Stimulated activated CD4-positive, alpha-beta T cell treated with anti-CD3 and anti-CD28 coated beads, Interleukin-4, amount 100 ng/mL, for 1 hour (primary cell): ENCODE measurements around the gene RBPJL.
A peak's percentile ranks its signal among the peaks of the same experiment; 100 is the strongest.

Source experiments
- DNase-seq: peaks from one replicate; pipeline ENCODE4 v3.0.0-alpha.2; 2020

The RBPJL gene

DNA sequence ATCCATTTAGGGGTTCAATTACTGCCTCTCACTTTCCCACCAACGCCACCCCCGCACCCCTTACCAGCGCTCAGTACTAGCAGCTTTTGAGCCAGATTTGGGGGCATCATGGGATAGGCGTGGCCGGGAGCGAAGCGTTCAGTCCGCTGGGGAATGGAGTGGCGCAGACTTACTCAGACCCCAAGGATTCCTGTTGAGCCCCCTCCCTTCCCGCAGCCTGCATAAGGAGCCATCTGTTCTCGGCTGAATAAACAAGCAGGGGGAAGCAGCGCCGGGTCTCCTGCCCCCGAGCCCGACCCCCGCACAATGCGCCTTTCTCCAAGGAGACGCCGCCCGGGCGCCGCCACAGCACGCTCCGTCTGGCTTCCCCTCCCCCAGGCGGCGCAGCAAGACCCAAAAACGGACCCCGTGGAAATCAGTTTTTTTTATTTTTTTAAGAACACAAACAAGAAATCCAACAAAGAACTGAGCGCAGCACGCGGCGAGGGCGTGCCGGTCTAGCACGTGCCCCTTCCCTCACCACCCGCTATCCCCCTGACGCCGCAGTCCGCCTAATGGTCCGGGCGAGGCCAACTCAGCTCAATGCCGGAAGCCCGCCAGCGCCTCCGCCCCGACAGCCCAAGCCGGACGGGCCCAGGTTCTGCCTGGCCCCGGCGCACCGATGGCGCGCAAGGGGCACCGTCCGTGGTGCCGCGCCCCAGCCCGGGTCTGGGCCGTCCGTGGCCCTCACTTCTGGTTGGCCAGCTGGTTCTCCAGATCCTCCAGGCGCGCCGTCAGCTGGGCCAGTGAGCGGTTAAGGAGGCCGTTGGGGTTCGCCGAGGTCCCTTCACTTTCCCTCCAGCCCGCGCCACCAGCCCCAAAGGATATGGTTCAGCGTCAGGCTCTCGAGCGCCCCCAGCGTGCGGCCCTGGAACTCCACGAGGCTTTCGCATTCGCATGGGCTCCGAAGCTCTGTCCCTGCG, 13.3 kb upstream of the RBPJL start:
- DNase-seq = peak; percentile 87

DNA sequence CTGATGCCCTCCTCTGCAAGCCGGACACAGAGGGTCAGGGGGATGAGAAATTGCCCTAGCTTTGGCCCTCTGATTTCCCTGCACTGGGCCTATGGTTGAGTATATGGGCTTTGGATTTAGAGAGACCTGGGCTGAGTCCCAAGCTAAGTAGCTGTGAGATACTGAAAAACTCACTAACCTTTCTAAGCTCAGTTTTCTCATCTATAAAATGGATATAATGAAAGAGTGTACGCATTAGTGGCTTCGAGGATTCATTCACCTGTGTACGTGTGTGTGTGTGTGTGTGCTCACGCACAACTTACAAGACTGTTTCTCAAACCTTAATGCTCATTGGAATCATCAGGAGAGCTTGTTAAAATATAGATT, 12.7 kb upstream of the RBPJL start:
- DNase-seq = no peak

DNA sequence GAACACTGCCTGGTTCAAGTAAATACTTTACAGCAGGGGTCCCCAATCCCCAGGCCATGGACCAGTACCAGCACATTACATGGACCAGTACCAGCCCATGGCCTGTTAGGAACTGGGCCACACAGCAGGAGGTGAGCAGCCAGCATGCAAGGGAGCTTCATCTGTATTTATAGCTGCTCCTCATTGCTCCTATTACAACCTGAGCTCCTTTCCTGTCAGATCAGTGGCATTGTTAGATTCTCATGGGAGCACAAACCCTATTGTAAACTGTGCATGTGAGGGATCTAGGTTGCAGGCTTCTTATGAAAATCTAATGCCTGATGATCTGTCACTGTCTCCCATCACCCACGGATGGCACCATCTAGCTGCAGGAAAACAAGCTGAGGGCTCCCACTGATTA, 12.0 kb upstream of the RBPJL start:
- DNase-seq = no peak

DNA sequence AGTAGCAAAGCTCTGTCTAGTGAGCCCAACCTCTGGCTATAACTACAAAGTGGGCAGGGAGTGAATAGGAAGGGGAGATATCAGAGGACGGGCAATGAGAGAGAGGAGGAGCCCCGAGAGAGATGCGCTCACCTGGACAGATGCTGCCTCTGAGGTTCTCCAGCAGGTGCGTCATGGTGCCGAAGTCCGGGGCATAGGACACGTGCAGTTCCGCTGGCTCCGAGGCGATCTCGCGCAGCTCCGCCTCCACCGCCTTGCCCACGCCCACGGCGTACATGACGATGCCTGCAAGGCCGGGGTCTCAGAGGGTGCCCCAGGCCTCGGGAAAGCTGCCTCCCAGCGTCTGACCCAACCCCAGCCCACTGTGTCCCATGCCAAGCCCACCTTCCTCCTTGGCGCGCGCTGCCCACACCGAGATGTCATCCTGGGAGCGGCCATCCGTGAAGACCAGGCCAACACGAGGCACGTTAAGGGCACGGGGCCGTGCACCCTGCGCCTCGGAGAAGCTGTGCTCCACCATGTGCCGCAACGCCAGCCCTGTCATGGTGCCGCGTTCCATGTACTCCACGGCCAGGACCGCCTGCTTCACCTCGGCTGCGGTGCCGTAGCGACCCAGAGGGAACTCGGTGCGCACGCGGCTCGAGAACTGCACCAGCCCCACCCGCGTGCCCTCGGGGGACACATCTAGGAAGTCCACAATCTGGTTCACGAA, 8.7 kb upstream of the RBPJL start:
- DNase-seq = no peak

DNA sequence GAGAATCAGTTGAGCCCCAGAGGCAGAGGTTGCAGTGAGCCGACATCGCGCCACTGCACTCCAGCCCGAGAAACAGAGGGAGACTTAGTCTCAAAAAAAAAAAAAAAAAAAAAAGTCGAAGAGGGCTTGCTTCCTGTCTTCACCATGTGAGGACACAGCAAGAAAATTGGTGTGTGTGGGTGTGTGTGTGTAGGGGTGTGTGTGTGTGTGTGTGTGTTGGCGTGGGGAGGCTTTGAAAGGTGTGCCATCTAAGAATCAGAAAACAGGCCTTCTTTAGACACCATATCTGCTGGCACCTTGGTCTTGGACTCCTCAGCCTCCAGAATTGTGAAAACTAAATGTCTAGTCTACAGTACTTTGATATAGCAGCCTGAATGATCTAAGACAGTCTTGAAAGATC, 6.9 kb upstream of the RBPJL start:
- DNase-seq = no peak

DNA sequence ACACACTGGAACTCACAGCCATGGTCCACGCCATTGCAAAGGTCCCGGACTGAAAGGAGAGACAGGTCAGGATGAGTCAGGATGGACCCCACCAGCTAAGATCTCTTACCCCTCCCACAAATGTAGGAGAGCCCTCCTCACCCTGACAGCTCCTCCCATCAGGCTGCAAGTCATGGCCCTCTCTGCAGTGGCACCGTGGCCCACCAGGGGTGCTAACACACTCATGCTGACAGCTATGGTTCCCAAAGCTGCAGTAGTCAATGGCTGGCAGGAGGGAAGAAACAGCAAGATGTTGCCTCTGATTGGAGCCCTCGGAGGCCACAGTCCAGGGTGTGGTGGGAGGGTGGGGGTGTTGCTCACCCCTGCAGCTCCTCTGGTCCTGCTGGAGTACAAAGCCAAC, 5.7 kb upstream of the RBPJL start:
- DNase-seq = peak; percentile 50

DNA sequence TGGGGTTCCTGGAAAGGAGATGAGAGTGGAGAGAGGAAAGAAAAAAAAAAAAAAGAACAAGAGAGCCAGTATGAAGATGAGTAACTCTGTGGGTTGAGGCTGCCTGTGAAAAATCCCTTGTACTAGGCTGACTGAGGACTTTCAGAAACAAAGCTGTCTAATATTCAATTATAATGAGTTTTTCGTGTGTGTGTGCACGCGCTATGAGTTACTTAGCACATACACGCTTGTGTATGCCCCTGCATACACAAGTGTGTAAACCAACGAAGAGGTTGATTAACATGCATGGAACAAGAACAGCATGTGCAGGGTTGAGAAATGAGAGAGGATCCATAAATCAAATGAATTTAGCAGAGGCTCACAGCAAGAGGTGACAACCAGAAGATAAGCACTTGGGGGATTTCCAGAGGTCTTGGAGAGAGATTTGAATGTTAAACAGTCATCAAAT, 4.8 kb upstream of the RBPJL start:
- no peak for DNase-seq

DNA sequence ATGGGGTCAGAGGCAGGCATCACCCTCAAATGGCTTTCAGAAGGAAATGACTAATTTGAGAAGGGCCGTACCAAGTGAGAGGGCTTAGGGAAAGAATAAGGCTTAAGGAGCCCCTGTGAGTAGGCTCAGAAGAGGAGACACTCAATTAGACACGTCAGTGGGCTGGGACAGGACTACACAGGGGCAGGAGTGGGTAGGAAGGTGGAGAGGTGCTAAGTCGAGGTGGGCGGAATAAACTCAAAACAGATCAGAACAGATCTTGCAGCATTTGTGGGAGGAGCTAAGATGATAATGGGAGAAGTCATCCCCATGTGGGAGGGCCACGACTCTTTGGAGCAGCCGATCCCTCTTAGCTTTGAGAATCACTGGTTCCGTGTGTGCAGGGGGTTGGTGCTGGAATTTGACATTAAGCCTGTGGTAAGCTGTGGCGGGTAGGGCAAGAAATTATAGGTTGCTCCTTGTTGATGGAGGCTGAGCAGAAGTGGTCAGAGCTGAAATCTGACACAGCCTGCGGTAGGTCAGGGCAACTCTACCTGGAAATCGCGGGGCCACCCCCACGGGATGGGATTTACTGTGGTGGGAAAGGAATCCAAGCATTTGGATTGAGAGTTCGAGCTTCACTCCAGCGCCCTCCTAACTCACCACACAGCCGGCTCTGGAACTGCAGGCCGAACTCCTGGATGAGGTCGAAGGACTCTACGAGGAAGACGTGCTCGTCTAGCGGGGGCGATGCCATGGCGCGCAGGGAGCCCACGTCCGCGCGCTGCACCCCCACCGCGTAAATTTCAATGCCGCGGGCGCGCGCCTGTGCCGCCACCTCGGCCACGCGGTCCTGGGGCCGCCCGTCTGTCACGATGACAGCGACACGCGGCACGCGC, 2.8 kb upstream of the RBPJL start:
- DNase-seq = no peak

DNA sequence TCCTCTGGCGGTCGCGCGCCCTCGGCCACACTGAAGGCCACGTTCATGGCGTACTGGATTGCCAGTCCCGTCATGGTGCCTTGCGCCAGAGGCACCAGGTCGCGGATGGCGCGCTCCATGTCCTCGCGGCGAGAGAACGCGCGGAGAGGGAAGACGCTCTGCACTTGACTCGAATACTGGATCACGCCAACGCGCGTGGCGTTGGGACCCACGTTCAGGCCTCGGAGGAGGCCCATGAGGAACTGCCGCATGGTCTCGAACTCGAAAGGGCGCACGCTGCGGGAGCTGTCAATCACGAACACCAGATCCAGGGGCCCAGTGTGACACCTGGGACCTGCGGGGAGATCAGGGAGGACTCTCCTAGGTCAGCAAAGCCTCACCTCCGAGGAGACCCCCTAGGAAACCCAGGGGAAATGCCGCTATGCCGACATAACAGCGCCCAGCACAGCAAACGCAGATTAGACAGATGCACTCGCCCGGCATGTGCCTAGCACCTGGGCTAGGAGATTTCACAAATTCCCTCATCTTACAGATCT, 2.1 kb upstream of the RBPJL start:
- no peak for DNase-seq

DNA sequence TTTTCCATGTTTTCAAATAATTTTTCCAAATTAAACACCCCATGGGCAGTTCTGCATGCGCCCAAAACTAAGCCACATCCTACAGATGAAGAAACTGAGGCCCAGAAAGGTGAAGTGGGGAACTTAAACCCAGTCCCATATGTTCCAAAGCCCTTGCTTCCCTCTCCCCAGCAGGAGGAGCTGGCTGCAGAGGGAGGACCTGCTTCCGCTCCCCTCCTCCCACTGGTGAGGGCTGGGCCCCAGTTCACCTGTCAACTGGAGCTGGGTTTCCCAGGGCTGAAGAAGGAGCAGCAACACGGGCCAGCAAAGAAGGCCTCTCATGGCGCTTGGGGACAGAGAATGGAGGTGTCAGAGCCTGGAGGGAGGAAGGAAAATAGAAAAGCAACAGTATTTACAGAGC, 1.4 kb upstream of the RBPJL start:
- DNase-seq = no peak

DNA sequence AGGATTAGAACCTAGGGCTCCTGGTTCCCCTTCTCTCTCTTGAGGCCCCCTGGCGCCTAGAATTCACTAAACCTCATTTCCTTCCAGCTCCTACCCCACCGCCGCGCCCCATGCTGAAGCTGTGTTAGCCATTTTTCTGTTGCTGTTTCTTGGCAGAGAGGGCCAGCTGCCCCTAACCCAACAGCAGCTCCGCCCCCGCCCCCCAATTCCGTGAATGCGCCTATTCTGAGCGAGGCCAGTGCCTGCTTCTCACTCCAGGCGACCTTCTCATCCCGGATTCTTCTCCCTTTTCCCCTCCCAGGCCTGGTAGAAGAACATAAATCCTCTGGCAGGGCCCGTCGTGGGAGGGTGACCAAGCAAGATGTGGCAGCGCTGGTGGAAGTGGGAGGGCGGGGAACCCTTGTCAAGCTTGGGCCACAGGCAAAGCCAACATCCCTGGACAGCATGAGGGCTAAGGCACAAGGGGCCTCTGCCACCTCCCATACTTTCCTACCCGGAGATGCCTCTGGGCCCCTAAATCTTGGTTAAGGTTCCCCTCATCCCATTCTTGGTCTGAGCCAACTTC, 518 bp downstream of the RBPJL start:
- DNase-seq = no peak

DNA sequence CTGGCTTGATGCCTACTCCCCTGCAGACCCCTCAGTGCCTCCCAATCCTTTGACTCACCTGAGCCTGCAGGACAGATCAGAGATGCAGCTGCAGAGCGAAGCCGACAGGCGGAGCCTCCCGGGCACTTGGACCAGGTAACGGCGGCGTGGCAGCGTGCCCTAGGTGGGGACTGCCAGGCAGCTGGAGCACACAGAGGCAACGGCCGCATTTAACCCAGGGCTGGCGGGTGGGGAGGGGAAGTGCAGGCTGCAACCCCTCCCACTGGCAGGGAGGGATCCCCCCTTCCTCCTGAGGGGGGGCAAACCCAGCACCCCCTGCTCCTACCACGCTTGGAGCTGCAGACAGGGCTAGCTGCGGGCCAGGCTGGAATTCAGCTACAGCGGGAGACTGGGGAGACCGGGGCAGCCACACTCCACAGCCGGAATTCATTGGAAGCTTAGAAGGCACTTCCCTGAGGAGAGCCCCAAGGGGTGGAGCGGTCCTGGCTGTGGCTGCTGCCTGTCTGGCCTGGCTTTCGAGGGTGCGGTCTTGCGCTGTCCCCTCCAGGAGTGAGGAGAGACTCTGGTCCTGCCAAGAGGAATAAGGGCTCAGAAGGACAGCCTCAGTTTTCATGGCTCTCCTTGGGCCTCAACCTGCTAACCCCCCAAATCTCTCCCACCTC, 1.6 kb downstream of the RBPJL start, which contains the start of gene MATN4:
MATN4 (minus strand) TSS at position 183 of the 662 bp plus-strand sequence. CDS start 2,717 bp downstream, outside the sequence.
- DNase-seq = no peak

DNA sequence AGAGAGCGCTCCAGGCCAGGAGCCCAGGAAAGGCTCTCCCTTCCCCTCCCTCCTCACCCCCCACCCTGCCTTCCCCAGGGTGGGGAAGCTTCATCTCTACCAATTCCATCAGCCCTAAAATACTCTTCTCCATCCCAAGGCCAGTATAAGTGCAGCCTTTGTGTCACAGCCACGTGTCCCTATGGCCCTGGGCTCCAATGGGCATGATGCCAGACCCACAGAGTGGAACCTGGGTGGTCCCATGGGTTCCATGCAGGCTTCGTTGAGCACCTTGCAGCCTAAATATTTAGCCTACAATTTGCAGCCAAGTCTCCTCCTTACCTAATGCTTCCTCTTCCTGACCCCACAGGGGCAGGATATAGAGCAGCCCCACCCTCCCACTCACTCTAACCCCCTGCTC, 2.4 kb downstream of the RBPJL start:
- DNase-seq = no peak

DNA sequence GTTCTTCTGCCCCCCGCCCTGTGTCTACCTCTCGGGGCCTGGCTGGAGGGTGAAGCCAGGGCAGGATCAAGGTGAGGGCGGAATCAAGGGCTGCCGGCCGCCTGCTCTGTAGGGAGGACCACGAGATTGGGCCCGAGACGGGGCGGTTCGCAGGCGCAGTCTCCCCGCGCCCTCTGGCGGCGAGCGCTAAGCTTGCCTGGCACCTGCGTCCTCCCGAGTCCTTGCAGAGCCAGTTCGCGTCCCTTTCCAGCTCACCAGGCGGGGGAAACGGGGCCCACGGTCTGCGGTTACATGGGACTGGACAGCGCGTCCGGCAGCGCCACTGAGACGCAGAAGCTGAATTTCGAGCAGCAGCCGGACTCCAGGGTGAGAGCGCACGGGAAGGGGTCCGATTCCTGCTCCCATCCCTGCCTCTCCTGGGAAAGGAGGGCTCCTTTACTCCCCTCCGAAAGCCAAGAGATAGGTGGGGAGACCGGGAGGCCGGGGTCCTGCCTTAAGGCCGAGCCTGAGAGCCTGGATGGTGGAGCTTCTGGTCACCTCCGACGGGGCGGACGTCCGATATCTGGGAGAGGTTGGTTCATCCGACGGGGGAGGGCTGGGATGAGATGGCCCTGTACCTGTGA, 5.1 kb downstream of the RBPJL start:
- DNase-seq = peak; percentile 75

DNA sequence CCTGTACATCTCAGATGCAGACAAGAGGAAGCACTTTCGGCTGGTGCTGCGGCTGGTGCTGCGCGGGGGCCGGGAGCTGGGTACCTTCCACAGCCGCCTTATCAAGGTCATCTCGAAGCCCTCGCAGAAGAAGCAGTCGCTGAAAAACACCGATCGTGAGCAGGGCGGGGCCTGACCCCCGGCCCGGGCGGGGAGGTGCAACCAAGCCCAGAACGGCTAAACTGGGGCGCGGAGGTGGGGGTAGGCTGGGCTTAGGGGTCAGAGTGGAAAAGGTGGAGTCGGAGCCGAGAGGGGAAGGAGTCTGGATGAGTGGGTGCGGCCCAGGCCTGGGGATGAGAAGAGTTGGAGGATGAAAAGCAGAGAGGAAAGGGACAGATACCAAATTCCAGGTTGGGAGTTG, 5.6 kb downstream of the RBPJL start:
- no peak for DNase-seq

DNA sequence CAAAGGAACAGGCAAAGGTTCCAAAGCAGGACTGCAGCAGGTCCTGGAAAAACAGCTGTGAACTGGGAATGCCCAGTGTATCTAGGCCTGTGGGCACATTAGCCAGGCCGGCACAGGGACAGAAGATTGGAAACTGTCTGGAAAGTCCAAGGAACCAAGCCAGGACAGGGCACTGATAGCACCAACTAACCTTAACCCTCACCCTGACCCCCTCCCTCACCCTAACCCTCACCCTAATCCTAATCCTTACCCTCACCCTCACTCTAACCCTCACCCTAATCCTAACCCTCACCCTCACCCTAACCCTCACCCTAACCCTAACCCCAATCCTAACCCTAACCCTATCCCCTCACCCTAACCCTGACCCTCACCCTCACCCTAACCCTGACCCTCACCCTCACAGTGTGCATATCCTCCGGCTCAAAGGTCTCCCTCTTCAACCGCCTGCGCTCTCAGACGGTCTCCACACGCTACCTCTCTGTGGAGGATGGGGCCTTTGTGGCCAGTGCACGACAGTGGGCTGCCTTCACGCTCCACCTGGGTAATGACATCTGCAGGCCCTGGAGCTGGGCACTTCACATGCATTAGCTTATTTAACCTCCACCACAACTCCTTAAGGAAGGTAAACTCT, 6.5 kb downstream of the RBPJL start:
- DNase-seq = no peak

DNA sequence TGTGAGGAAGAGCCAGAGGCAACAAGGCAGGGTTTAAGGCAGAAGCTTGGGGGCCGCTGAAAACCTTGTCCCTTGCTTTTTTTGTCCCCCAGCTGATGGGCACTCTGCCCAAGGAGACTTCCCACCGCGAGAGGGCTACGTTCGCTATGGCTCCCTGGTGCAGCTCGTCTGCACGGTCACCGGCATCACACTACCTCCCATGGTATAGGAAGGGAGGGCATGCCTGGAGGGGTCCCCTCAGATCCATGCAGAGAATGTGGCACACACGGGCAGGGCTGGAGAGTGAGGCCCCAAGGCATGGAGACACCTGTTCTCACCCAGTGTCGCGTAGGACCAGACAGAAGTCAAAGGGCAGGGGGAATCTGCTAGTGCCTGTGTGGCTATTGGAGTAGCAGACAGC, 7.3 kb downstream of the RBPJL start:
- no peak for DNase-seq

DNA sequence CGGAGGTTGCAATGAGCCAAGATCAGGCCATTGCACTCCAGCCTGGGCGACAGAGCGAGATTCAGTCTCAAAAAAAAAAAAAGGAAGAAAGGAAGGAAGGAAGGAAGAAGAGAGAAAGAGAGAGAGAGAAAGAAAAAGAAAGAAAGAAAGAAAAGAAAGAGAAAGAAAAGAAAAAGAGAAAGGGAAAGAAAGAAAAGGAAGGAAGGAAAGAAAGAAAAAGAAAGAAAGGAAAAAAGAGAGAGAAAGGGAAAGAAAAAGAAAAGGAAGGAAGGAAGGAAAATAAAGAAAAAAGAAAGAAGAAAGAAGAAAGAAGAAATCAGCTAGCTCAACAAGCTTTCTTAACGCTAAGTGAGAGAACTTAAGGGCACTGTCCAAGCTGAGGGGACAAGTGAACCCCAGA, 9.0 kb downstream of the RBPJL start:
- no peak for DNase-seq

DNA sequence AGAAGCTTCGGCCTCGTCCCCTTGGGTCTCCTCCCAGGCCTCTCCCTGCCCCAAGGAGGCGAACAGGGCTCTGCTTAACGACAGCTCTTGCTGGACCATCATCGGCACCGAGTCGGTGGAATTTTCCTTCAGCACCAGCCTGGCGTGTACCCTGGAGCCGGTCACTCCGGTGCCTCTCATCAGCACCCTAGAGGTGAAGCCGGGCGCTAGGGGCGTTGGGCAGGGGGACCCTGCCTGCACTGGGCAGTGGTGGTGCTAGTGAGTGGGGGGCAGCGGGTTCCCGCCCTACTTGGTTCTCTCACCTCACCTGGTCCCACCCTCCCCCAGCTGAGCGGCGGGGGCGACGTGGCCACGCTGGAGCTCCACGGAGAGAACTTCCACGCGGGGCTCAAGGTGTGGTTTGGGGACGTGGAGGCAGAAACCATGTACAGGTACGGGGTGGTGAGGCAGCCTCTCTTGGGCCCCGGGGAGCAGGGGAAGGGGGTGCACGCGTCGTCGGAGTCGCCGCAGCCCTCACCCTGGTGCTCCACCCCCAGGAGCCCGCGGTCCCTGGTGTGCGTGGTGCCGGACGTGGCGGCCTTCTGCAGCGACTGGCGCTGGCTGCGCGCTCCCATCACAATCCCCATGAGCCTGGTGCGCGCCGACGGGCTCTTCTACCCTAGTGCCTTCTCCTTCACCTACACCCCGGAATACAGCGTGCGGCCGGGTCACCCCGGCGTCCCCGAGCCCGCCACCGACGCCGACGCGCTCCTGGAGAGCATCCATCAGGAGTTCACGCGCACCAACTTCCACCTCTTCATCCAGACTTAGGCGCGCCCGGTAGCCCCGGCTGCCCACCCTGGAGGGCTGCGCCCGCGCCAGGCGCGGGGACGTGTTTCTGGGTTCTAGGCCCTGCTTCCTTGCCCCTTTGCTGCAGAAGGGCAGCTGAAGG, 9.8 kb downstream of the RBPJL start:
- DNase-seq = no peak

DNA sequence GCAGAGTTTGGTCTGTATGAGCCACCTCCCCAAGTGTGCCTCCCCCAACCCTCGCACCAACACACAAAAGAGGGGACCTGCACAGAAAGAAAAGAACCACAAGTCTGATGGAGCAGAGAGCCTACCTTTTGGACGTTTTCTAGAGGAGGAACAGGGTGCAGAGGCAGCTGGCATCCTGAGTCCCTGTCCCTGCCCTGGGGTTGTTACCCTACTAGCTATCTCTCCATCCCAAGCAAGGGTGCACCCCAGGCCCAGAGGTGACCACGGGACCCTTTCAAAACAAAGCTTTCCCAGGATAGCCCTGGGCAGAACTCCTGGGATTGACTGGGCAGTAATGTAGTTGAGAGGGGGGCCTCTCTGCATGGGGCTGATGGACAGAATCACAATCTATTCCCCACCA, 11.2 kb downstream of the RBPJL start:
- no peak for DNase-seq
